GM19452 (cell line): ENCODE data around the gene MOCS3.

Experiments
- ATAC-seq: cut with Tn5 transposase; IDR thresholded peaks from one replicate; pipeline ENCODE4 v1.9.1; 2021; ENCODE audit not compliant: unreplicated experiment

MOCS3 gene

DNA sequence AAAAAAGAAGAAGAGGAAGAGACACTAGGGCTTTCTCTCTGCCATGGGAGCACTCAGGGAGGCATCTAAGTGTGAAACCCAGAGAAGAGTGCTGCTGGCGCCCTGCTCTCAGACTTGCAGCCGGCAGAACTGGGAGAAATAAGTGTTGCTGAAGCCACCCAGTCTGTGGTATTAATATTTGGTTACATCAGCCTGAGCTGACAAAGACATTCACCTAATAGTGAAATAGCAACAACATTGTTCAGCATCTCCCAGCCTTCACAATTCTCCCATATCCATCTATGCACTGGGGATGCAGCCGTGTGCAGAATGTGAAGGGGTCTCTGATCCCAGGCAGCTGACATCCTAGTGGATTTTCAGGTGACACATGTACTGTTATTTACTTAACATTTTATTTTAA is 52.3 kb downstream of the MOCS3 start:
- ATAC-seq, result no peak

DNA sequence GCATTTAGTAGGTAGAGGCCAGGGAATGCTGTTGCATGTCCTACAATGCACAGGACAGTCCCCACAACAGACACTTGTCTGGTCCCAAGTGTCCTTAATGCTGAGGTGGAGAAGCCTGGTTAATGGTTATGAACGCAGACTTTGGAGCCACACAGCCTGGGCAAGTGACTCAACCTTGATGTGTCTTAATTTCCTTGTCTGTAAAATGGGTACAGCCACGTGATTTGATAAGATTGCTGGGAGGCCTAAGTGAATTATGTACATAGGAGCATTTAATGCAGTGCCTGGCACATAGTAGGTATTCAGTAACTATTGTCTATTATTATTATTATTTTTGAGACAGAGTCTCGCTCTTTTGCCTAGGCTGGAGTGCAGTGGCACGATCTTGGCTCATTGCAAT is 52.9 kb downstream of the MOCS3 start:
- no peak for ATAC-seq

GRCh38 chr20:51012357-51012756 is 53.7 kb downstream of the MOCS3 start:
- no peak for ATAC-seq
